Suprapubic skin (tissue), 4 donors: Measurements from ENCODE around the gene ANKRD65. TPM values are rescaled to one million over a fixed set of nuclear protein-coding genes. Genes with fewer than 3 reads are reported as not detected.
"Not testable (repeated sequence)": the region's sequence is repeated elsewhere in the genome, so short reads cannot be mapped to it uniquely, and the experiment has no call there.

Source experiments
- DNase-seq, 2 donors: peaks; one replicate each; pipeline ENCODE4 v3.0.0-alpha.2; 2019; ENCODE audit warnings: low spot score in 2 of 2
- H3K27ac ChIP-seq: fragments of 200-600 bp; sonication (generic); one replicate; pipeline ENCODE4 v1.5.1; 2019
- H3K27me3 ChIP-seq: fragments of 200-600 bp; sonication (generic); one replicate; pipeline ENCODE4 v1.5.1; 2019
- H3K36me3 ChIP-seq: fragments of 200-600 bp; sonication (generic); one replicate; pipeline ENCODE4 v1.5.1; 2019
- H3K4me1 ChIP-seq: fragments of 200-600 bp; sonication (generic); one replicate; pipeline ENCODE4 v1.5.1; 2019
- H3K4me3 ChIP-seq: fragments of 200-600 bp; sonication (generic); one replicate; pipeline ENCODE4 v1.5.1; 2019; ENCODE audit warnings: mild to moderate bottlenecking
- H3K9me3 ChIP-seq: fragments of 200-600 bp; sonication (generic); one replicate; pipeline ENCODE4 v1.5.1; 2019
- EP300 ChIP-seq: sonication (generic); formaldehyde crosslinking; IDR thresholded peaks from one replicate; pipeline ENCODE4 v1.6.1; 2017; ENCODE audit warnings: antibody characterized with exemption
- POLR2A ChIP-seq, 2 donors: fragments of 450-650 bp; IDR thresholded peaks; one replicate each; pipeline ENCODE4 v1.6.1; 2017; ENCODE audit warnings: antibody characterized with exemption in 2 of 2, mild to moderate bottlenecking in 2 of 2, moderate library complexity in 2 of 2
- POLR2AphosphoS5 ChIP-seq, 3 donors: sonication (generic); formaldehyde crosslinking; IDR thresholded peaks; one replicate each; pipeline ENCODE4 v1.6.1; 2017; ENCODE audit warnings: antibody characterized with exemption in 3 of 3
- WGBS: methylation state at CpG from one replicate; pipeline ENCODE4 v1.1.5; 2018; 5-methylcytosine and 5-hydroxymethylcytosine counted together
- total RNA-seq, 4 donors: library from RNA; depleted of rRNA; stranded (reverse); fragments of >200 nt; gene quantifications; one replicate each; pipeline ENCODE4 v1.1.0, GENCODE V29; 2016
- TF ChIP-seq, protein P1 (sequence below), 2 donors: fragments of 200-600 bp in 1 of 2; fragments of 450-650 bp in 1 of 2; sonication (generic) in 1 of 2; IDR thresholded peaks; one replicate each; pipeline ENCODE4 v1.5.1; 2016 to 2019; ENCODE audit warnings: antibody characterized with exemption in 2 of 2, mild to moderate bottlenecking in 1 of 2, moderate library complexity in 1 of 2

Gene ANKRD65
- total RNA-seq, 4 donors from 2014 or later, result 2.8 to 10.3 (median 5.9) TPM

DNA sequence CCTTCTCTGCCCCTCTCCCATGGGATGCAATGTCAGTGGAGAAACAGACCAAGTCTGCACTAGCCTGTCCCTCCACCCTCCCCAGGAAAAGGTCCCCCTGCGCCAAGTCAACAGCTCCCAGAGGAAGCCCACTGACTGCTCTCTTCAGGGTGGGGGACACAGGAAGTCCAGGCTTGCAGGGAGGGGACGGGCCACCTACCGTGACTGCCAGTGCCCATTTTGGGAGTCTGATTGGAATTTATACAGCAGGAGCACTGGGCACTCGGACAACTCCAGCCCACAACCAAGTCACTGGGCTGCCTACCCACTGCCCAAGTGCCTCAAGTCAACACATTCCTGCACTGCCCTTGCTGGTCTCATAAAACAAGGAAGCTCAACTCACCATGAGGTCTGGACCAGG, 28.1 kb downstream of the ANKRD65 start:
- no peak overlapping the region for H3K4me3 ChIP-seq
- WGBS, result 85% methylated on average over 4 of the region's 4 CpGs
- H3K27ac ChIP-seq, result no peak overlapping the region
- peaks cover 94% of the 10 kb centered on the region for H3K36me3 ChIP-seq
- peaks cover 13% of the 10 kb centered on the region for H3K4me1 ChIP-seq
- no peaks in the 10 kb centered on the region for H3K27me3 ChIP-seq
- no peak for TF ChIP-seq POLR2A (IDR thresholded peaks at IDR 0.05)
- DNase-seq, result no peak
- no peaks in the 10 kb centered on the region for H3K9me3 ChIP-seq

DNA sequence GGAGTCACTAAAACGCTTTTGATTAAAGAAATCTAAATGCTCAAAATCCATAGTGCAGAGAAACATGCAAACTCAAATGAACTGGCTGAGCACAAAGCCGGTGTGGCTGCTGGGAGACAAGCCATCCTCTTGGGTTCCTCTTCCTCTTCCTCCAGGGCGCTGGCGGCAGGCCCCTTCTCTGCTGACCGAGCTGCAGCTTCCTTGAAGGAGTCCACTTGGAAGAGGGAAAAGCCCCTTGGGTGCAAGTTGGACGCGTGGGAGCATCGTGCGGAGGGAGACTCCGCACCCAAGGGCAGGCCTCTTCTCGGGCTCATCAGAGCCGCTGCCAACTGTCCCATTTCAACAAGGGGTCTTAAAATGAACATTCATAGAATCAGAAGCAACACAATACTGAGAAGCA, 29.9 kb downstream of the ANKRD65 start:
- H3K9me3 ChIP-seq, result no peaks in the 10 kb centered on the region
- H3K27ac ChIP-seq, result no peak overlapping the region
- H3K4me1 ChIP-seq, result no peaks in the 10 kb centered on the region
- WGBS, result 88% methylated on average over 12 of the region's 12 CpGs
- TF ChIP-seq, protein P1, sequence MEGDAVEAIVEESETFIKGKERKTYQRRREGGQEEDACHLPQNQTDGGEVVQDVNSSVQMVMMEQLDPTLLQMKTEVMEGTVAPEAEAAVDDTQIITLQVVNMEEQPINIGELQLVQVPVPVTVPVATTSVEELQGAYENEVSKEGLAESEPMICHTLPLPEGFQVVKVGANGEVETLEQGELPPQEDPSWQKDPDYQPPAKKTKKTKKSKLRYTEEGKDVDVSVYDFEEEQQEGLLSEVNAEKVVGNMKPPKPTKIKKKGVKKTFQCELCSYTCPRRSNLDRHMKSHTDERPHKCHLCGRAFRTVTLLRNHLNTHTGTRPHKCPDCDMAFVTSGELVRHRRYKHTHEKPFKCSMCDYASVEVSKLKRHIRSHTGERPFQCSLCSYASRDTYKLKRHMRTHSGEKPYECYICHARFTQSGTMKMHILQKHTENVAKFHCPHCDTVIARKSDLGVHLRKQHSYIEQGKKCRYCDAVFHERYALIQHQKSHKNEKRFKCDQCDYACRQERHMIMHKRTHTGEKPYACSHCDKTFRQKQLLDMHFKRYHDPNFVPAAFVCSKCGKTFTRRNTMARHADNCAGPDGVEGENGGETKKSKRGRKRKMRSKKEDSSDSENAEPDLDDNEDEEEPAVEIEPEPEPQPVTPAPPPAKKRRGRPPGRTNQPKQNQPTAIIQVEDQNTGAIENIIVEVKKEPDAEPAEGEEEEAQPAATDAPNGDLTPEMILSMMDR (IDR thresholded peaks at IDR 0.05), result no peak
- TF ChIP-seq POLR2AphosphoS5 (IDR thresholded peaks at IDR 0.05), result no peak
- TF ChIP-seq POLR2A (IDR thresholded peaks at IDR 0.05), result no peak
- no peak for TF ChIP-seq EP300
- DNase-seq, result no peak
- H3K36me3 ChIP-seq, result peaks cover 97% of the 10 kb centered on the region
- no peaks in the 10 kb centered on the region for H3K27me3 ChIP-seq
- H3K4me3 ChIP-seq, result no peak overlapping the region

DNA sequence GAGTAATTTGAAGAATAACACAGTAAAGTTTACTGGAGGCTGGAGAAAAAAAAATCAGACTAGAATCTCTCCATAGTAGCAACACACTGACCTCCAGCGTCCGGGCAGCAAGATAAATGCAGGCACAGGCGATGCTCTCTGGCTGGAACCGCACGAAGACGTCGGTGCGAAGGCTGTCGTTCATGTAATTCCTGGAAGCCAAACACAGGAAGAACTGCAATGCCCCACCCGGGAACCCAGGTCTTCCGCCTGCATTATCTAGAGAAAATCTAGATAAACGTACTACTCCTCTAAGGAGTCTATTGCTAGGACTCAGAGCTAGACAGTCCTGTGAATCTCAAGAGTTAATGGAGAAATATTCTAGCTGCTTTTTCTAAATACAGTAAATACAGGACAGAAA, 30.4 kb downstream of the ANKRD65 start:
- H3K9me3 ChIP-seq, result no peaks in the 10 kb centered on the region
- peaks cover 100% of the 10 kb centered on the region for H3K36me3 ChIP-seq
- H3K27ac ChIP-seq, result no peak overlapping the region
- no peak for TF ChIP-seq POLR2AphosphoS5 (IDR thresholded peaks at IDR 0.05)
- no peaks in the 10 kb centered on the region for H3K27me3 ChIP-seq
- no peak for DNase-seq
- no peaks in the 10 kb centered on the region for H3K4me1 ChIP-seq
- 85% methylated on average over 12 of the region's 12 CpGs for WGBS
- no peak overlapping the region for H3K4me3 ChIP-seq

DNA sequence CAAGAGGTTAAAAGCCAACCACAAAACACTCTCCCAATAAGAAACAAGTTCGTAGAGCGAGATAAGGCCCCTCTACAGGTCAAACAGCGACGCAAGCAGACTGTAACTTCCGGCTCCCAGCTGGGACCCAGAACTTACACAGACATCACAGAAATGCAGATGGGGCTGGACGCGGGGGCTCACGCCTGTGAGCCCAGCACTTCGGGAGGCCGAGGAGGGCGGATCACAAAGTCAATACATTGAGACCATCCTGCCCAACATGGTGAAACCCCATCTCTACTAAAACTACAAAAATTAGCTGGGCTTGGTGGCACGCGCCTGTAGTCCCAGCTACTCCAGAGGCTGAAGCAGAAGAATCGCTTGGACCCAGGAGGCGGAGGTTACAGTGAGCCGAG, 33.0 kb downstream of the ANKRD65 start:
- no peaks in the 10 kb centered on the region for H3K4me1 ChIP-seq
- H3K36me3 ChIP-seq, result peaks cover 82% of the 10 kb centered on the region
- no peak overlapping the region for H3K27ac ChIP-seq
- 96% methylated on average over 16 of the region's 16 CpGs for WGBS
- TF ChIP-seq POLR2A (IDR thresholded peaks at IDR 0.05) (no peak), EP300 (no peak), POLR2AphosphoS5 (IDR thresholded peaks at IDR 0.05) (no peak)
- TF ChIP-seq, protein P1 (IDR thresholded peaks at IDR 0.05), result no peak
- no peaks in the 10 kb centered on the region for H3K9me3 ChIP-seq
- H3K27me3 ChIP-seq, result no peaks in the 10 kb centered on the region
- no peak overlapping the region for H3K4me3 ChIP-seq
- DNase-seq, result no peak

DNA sequence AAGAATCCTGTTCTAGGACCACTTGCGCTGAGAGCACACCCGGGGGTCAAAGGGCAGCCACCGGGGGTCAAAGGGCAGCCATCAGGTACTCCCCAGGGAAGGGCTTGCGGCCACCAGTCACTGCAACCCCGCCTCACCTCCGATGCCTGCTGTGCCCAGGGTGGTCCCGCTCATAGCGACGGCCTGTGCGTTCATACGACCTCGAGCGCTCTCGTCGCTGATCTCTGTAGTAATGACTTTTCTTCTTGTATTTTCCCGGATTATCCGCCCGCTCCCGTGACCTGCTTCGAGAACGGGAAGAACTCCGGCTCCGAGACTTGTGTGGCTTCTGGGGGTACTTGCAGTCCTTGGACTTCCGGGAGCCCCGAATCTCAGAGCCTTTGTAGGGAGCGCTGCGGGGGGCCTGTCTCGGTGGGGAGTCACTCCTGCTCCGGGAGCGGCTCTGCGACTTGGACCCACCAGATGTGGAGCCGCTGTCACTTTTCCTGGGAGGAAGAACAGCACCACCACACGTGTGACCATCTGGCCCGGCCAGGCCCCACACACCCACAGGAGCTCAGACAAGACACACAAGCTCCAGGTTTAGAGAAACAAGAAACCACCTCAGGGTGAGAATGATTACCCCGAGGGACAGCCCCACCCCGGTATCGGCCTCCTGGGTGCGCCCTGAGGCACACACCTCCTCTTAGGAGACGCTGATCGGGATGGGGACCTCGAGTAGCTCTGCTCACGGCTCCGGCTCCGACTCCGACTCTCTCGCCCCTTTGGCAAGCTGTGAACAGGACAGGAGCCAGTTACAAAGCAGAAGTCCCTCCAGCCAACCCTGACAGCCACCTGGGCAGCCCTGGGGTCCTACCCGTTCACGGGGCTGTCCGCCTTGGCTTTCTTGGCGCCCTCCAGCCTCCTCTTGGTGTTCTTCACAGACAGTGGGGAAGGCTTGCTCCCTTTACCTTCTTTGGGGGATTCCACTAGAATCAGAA, 33.7 kb downstream of the ANKRD65 start:
- TF ChIP-seq, protein P1 (IDR thresholded peaks at IDR 0.05), result no peak
- TF ChIP-seq POLR2A (IDR thresholded peaks at IDR 0.05), result no peak
- TF ChIP-seq EP300, result no peak
- TF ChIP-seq POLR2AphosphoS5 (IDR thresholded peaks at IDR 0.05), result no peak
- H3K27ac ChIP-seq, result no peak overlapping the region
- WGBS, result 94% methylated on average over 34 of the region's 50 CpGs
- H3K4me1 ChIP-seq, result no peaks in the 10 kb centered on the region
- H3K9me3 ChIP-seq, result no peaks in the 10 kb centered on the region
- DNase-seq, result no peak
- no peak overlapping the region for H3K4me3 ChIP-seq
- peaks cover 75% of the 10 kb centered on the region for H3K36me3 ChIP-seq
- no peaks in the 10 kb centered on the region for H3K27me3 ChIP-seq

DNA sequence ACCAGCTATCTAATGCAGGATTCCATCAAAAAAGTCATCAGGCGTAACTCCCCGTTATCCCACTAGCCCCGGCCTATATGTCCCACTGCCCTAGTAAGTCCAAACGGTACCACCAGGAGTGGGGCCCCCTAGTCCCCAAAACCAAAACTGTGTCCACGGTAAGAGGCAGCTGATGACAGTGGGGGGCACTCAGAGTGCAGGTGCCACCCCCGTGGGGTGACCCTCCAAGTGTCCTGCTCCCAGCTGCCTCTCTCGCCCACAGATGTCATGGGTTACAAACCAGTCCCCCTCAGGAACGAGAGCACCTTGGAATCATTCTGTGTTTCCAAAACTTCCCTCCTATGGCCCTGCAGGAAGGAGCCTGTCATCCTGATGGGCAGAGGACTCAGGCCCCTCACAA, 35.1 kb downstream of the ANKRD65 start:
- peaks cover 68% of the 10 kb centered on the region for H3K36me3 ChIP-seq
- H3K27me3 ChIP-seq, result no peaks in the 10 kb centered on the region
- DNase-seq, result no peak
- TF ChIP-seq, protein P1 (IDR thresholded peaks at IDR 0.05), result no peak
- TF ChIP-seq POLR2AphosphoS5 (IDR thresholded peaks at IDR 0.05) (no peak), EP300 (no peak), POLR2A (IDR thresholded peaks at IDR 0.05) (no peak)
- WGBS, result 98% methylated on average over 7 of the region's 8 CpGs
- no peaks in the 10 kb centered on the region for H3K4me1 ChIP-seq
- no peak overlapping the region for H3K27ac ChIP-seq
- H3K9me3 ChIP-seq, result no peaks in the 10 kb centered on the region
- H3K4me3 ChIP-seq, result no peak overlapping the region

DNA sequence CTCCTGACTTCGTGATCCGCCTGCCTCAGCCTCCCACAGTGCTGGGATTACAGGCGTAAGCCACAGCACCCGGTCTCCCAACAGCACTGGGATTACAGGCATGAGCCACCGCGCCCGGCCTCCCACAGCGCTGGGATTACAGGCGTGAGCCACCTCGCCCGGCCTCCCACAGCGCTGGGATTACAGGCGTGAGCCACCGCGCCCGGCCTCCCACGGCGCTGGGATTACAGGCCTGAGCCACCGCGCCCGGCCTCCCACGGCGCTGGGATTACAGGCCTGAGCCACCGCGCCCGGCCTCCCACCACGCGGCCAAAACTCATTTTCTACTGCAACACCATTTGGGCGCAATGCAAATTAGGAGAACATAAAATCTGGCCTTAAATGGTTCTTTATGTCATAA, 35.7 kb downstream of the ANKRD65 start:
- H3K36me3 ChIP-seq, result peaks cover 62% of the 10 kb centered on the region
- H3K27me3 ChIP-seq, H3K4me1 ChIP-seq, H3K27ac ChIP-seq, H3K9me3 ChIP-seq, H3K4me3 ChIP-seq, DNase-seq: not testable (repeated sequence)
- 89% methylated on average over 20 of the region's 29 CpGs for WGBS
